ENCODE data around the gene HMX2.
"Not testable (repeated sequence)": the region's sequence is repeated elsewhere in the genome, so short reads cannot be mapped to it uniquely, and the experiment has no call there.

HMX2 gene

GRCh38 chr10:123153486-123154091, 5.7 kb downstream of the HMX2 start:
- no peak for DNase-seq

GRCh38 chr10:123154092-123154710, 6.3 kb downstream of the HMX2 start, which contains the start of gene BUB3:
BUB3 (plus strand) TSS chr10:123154402; CDS start chr10:123154918, 516 bp downstream.
- peak; percentile 96 to 98 for DNase-seq

- peak; percentile 42 to 50 for DNase-seq
Measured at GRCh38 chr10:123154711-123155505, 7.0 kb downstream of the HMX2 start.

- no peak for DNase-seq
Measured at GRCh38 chr10:123156078-123156477, 8.1 kb downstream of the HMX2 start.

GRCh38 chr10:123157210-123157609, 9.3 kb downstream of the HMX2 start:
- no peak for DNase-seq

GRCh38 chr10:123158682-123159081, 10.7 kb downstream of the HMX2 start:
- DNase-seq = no peak

- no peak for DNase-seq
Measured at GRCh38 chr10:123160311-123160980, 12.5 kb downstream of the HMX2 start.

GRCh38 chr10:123164319-123164718, 16.4 kb downstream of the HMX2 start:
- DNase-seq = no peak

- DNase-seq = no peak
Measured at GRCh38 chr10:123165445-123166072, 17.6 kb downstream of the HMX2 start.

- no peak for DNase-seq
Measured at GRCh38 chr10:123166618-123167017, 18.7 kb downstream of the HMX2 start.

- DNase-seq = no peak
Measured at GRCh38 chr10:123170961-123171360, 23.0 kb downstream of the HMX2 start.

- not testable (repeated sequence) for DNase-seq
Measured at GRCh38 chr10:123171616-123172015, 23.7 kb downstream of the HMX2 start.

GRCh38 chr10:123175389-123176387, 27.8 kb downstream of the HMX2 start:
- no peak for DNase-seq

- not testable (repeated sequence) for DNase-seq
Measured at GRCh38 chr10:123178390-123178789, 30.5 kb downstream of the HMX2 start.

- no peak for DNase-seq
Measured at GRCh38 chr10:123180101-123181090, 32.5 kb downstream of the HMX2 start.

GRCh38 chr10:123183724-123184123, 35.8 kb downstream of the HMX2 start:
- DNase-seq = no peak

GRCh38 chr10:123187781-123188180, 39.8 kb downstream of the HMX2 start:
- no peak for DNase-seq

GRCh38 chr10:123191886-123192285, 44.0 kb downstream of the HMX2 start:
- no peak for DNase-seq

GRCh38 chr10:123194056-123194455, 46.1 kb downstream of the HMX2 start:
- DNase-seq = no peak
